ENCODE data around the gene TPCN2.

Gene TPCN2

GRCh38 chr11:69108030-69108429, 59.3 kb downstream of the TPCN2 start:
- TF ChIP-seq TAF1 (IDR thresholded peaks at IDR 0.05; ENCODE audit: borderline replicate concordance, insufficient read depth, low read length) (no peak), SIN3A (IDR thresholded peaks at IDR 0.05; ENCODE audit: borderline replicate concordance, insufficient read depth, low read length) (no peak), FOXP2 (optimal IDR thresholded peaks at IDR 0.05; ENCODE audit: borderline replicate concordance, extremely low read depth, extremely low read length, insufficient read depth) (no peak), POLR2AphosphoS5 (IDR thresholded peaks at IDR 0.05; ENCODE audit: low read depth, low read length) (no peak)
- TF ChIP-seq, protein P1, sequence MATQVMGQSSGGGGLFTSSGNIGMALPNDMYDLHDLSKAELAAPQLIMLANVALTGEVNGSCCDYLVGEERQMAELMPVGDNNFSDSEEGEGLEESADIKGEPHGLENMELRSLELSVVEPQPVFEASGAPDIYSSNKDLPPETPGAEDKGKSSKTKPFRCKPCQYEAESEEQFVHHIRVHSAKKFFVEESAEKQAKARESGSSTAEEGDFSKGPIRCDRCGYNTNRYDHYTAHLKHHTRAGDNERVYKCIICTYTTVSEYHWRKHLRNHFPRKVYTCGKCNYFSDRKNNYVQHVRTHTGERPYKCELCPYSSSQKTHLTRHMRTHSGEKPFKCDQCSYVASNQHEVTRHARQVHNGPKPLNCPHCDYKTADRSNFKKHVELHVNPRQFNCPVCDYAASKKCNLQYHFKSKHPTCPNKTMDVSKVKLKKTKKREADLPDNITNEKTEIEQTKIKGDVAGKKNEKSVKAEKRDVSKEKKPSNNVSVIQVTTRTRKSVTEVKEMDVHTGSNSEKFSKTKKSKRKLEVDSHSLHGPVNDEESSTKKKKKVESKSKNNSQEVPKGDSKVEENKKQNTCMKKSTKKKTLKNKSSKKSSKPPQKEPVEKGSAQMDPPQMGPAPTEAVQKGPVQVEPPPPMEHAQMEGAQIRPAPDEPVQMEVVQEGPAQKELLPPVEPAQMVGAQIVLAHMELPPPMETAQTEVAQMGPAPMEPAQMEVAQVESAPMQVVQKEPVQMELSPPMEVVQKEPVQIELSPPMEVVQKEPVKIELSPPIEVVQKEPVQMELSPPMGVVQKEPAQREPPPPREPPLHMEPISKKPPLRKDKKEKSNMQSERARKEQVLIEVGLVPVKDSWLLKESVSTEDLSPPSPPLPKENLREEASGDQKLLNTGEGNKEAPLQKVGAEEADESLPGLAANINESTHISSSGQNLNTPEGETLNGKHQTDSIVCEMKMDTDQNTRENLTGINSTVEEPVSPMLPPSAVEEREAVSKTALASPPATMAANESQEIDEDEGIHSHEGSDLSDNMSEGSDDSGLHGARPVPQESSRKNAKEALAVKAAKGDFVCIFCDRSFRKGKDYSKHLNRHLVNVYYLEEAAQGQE (IDR thresholded peaks at IDR 0.05; ENCODE audit: insufficient read depth in 1 of 2, low read depth in 2 of 2, low read length in 2 of 2): no peak

GRCh38 chr11:69108559-69108958, 59.8 kb downstream of the TPCN2 start:
- TF ChIP-seq, protein P1 (IDR thresholded peaks at IDR 0.05; ENCODE audit: insufficient read depth in 1 of 2, low read depth in 2 of 2, low read length in 2 of 2): no peak
- TF ChIP-seq TAF1 (IDR thresholded peaks at IDR 0.05; ENCODE audit: borderline replicate concordance, insufficient read depth, low read length) (no peak), POLR2AphosphoS5 (IDR thresholded peaks at IDR 0.05; ENCODE audit: low read depth, low read length) (no peak)

- TF ChIP-seq POLR2AphosphoS5 (IDR thresholded peaks at IDR 0.05; ENCODE audit: low read depth, low read length): no peak
- TF ChIP-seq SIN3A (IDR thresholded peaks at IDR 0.05; ENCODE audit: borderline replicate concordance, insufficient read depth, low read length): no peak
- TF ChIP-seq, protein P1 (IDR thresholded peaks at IDR 0.05; ENCODE audit: insufficient read depth in 1 of 2, low read depth in 2 of 2, low read length in 2 of 2): no peak
- no peak for TF ChIP-seq TAF1 (IDR thresholded peaks at IDR 0.05; ENCODE audit: borderline replicate concordance, insufficient read depth, low read length)
- TF ChIP-seq FOXP2 (optimal IDR thresholded peaks at IDR 0.05; ENCODE audit: borderline replicate concordance, extremely low read depth, extremely low read length, insufficient read depth): no peak
These were observed 60.4 kb downstream of the TPCN2 start for GRCh38 chr11:69109101-69109500.

- TF ChIP-seq, protein P1 (IDR thresholded peaks at IDR 0.05; ENCODE audit: insufficient read depth in 1 of 2, low read depth in 2 of 2, low read length in 2 of 2): no peak
- TF ChIP-seq TAF1 (IDR thresholded peaks at IDR 0.05; ENCODE audit: borderline replicate concordance, insufficient read depth, low read length) (no peak), SIN3A (IDR thresholded peaks at IDR 0.05; ENCODE audit: borderline replicate concordance, insufficient read depth, low read length) (no peak), POLR2AphosphoS5 (IDR thresholded peaks at IDR 0.05; ENCODE audit: low read depth, low read length) (no peak), FOXP2 (optimal IDR thresholded peaks at IDR 0.05; ENCODE audit: borderline replicate concordance, extremely low read depth, extremely low read length, insufficient read depth) (no peak)
These were observed 61.7 kb downstream of the TPCN2 start for GRCh38 chr11:69110451-69110850.

Data from PFSK-1 (cell line).